GM19023 (cell line): Measurements from ENCODE around the gene DMD.
"Not testable (repeated sequence)": the region's sequence is repeated elsewhere in the genome, so short reads cannot be mapped to it uniquely, and the experiment has no call there.

ENCODE experiments used
- ATAC-seq: cut with Tn5 transposase; IDR thresholded peaks from one replicate; pipeline ENCODE4 v1.9.1; 2021; ENCODE audit warnings: mild to moderate bottlenecking, moderate library complexity; ENCODE audit not compliant: unreplicated experiment

The DMD gene

DNA sequence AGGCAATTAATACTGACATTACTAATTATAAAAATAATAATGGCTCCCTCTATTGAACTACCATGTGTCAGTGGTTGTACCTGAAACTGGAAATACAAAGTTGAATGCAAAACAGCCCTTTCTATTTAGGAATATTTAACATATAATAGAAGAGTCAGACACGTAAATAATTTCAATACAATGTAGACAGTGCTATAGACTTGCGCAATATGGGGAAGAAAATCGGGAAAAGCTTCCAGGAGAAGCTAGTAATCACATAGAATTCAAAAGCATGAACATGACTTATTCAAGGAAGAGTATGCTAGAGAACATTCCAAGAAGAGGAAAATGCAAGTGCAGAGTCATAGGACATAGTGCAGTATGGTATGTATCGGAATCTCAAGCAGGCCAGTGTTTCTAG, 1730.7 kb downstream of the DMD start:
- no peak for ATAC-seq

GRCh38 chrX:31471229-31471628, 1740.1 kb downstream of the DMD start:
- no peak for ATAC-seq

GRCh38 chrX:31470753-31471152, 1740.6 kb downstream of the DMD start:
- not testable (repeated sequence) for ATAC-seq

DNA sequence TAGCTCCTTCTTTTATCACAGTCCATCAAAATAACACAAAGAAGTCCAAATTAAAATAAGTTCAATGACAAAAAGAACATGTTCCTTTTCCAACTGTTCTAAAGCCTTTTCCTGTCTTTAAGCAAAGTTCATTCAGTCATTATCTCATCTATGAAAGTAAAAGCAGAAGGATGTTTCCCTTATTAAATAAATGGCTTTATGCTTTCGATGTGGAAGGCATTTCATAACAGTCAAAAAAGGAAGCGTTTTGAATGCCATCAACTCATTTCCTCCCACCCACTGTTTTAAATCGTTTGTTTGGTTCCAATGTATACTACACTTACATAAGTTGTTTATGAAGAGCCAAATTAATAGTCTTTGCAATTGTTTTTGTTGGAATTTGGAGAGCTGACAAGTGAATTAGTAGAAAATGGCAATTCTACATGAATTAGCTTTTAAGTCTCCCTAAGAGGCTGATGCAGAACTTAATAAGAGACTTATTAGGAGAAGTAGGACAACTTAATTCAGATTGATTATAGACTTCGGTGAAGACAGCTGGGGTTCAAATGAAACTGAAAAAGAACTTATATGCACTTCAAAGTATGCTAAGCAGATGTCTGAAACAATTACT, 1746.9 kb downstream of the DMD start:
- ATAC-seq: no peak

- no peak for ATAC-seq
These were observed 1750.1 kb downstream of the DMD start for GRCh38 chrX:31461266-31461665.

GRCh38 chrX:31459361-31459760, 1752.0 kb downstream of the DMD start:
- no peak for ATAC-seq

DNA sequence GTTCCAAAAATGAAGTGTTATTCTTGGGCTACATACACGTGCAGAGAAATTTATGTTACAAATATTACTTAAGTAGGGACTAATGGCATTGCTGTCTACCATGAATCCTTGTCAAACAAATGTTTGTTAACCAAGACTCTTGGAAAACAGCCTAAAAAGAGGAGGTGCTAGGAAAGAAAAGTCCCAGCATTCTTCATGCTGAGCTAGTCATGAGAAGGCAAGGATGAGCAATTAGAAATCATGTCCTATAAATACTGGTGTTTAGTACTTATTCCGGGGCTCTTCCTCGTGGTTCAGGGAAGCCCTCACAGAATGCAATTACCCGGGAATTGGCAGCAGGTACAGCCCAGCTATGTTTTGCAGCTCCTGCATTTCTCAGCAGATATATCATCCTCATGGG, 1761.4 kb downstream of the DMD start:
- ATAC-seq: no peak

- no peak for ATAC-seq
These were observed 1762.3 kb downstream of the DMD start for GRCh38 chrX:31449081-31449480.

DNA sequence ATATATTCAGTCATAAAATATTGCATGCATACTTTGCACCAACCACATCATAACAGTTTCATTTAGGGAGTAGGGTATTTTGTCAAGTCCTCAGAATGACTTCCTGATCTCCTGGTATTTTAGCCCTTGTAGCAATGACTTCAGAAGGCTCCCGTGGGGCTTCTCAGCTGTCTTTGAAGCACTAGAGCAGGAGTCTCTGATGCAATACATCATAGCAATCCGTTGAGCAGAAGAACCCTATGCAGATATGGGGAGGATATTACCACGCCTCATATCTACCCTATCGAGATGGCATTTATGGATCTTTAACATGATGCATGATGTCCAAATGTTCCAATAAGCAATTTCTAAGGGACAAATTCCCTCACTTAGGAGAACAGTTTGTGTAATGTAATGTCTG, 1765.8 kb downstream of the DMD start:
- no peak for ATAC-seq

DNA sequence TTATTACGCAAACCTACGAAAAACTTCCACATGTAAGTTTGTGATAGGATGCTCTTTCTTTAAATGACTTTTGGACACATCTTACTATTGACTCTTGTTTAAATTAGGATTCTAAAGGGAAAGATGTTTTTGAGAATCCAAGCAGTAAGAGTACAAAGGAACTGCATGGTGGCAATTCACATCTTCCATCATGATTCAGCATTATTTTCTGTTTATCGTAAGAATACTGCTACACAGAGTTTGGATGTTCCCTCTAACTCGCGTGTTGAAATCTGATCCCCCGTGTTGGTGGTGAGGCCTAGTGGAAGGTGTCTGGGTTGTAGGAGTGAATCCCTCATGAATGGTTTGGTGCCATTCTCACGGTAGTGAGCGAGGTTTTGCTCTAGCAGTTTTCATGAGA, 1767.7 kb downstream of the DMD start:
- no peak for ATAC-seq

GRCh38 chrX:31440546-31440945, 1770.8 kb downstream of the DMD start:
- no peak for ATAC-seq

DNA sequence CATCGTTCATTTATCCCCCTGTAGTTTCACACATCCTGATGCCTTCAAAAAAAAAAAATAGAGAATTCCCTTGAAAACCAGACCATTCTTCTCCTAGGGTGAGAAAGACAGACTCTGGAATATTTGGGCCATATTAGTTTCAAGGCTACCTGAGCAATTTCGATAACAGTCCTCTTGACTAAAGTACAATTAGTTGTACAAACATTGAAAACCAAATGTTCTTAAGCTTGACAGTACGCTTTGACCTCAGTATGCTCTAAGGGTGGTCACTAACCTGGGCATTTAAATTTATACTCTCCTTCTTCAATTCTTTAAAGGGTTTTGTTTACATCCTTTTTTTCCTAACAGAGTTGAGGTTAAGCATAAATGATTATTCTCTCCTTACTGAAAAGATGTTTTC, 1774.9 kb downstream of the DMD start:
- no peak for ATAC-seq

GRCh38 chrX:31435592-31435991, 1775.8 kb downstream of the DMD start:
- ATAC-seq: no peak

DNA sequence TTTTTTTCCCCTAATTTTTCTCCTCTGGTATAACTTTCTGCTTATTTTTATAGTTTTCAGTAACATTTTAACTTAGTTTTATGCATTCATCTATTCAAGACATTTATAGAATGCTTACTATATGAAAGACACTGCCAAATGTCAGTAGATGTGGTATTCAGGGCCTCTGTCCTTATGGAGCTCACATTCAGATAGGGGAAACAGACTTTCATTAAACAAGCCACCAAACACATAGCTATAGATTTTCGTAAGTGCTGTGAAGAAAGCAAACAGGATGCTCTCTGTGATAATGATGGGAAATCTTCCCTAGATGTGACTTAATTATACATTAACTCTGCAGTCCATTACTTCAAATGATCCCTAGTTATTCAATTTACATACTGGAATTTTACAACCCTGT, 1777.5 kb downstream of the DMD start:
- ATAC-seq: no peak

GRCh38 chrX:31429915-31430314, 1781.4 kb downstream of the DMD start:
- no peak for ATAC-seq

- ATAC-seq: no peak
These were observed 1787.7 kb downstream of the DMD start for GRCh38 chrX:31423609-31424189.

GRCh38 chrX:31421441-31421840, 1789.9 kb downstream of the DMD start:
- ATAC-seq: no peak

DNA sequence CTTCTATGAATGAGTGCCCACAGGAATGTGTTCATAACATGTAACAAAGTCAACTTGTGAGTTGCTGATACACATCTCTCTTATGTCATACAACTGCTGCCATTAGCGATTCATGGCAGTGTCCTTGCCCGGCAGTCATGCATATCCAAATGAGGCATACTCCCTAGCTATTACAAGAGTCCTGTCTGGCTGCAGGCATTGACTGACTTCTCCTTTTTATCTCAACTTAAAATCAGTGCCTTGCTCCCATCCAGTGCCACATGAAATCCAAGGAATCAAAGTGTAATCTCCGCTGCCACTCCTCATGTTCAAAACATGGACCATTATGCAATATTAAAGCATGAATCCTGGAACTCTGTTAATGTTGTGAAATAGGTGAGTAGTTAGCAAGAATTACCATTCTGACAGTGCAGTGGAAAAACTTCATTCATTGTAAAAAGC, 1790.6 kb downstream of the DMD start:
- no peak for ATAC-seq

DNA sequence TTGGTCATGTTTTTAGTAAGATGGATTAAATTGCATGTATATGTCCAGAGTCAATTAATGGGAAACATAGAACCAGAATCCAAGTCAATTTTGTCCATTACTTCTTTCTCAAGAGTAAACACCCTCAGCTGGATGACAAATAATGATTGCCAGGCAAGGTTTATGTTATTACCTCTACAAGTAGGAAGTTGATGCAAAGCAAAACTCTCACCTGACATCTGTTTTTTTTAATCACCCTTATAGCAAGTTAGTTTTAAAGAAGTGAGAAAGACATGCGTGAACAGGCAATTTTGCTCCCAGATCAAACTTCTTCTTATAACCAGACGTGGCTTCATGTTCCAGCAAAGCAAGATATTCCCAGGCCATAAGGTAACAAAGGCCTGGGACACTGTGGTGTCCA, 1791.0 kb downstream of the DMD start:
- no peak for ATAC-seq

GRCh38 chrX:31397119-31397518, 1814.2 kb downstream of the DMD start:
- ATAC-seq: no peak

GRCh38 chrX:31392513-31392912, 1818.8 kb downstream of the DMD start:
- no peak for ATAC-seq

- ATAC-seq: no peak
These were observed 1822.4 kb downstream of the DMD start for GRCh38 chrX:31388946-31389345.

GRCh38 chrX:31384471-31384870, 1826.9 kb downstream of the DMD start:
- ATAC-seq: no peak
